Loucy (cell line): ENCODE measurements around the gene ZNF319.
A peak's percentile ranks its signal among the peaks of the same experiment; 100 is the strongest.

Experiments
- H2AFZ ChIP-seq: fragments of 200-600 bp; sonication (generic); 2 replicates; pipeline ENCODE4 v1.6.0; 2016; ENCODE audit warnings: antibody characterized with exemption, mild to moderate bottlenecking, low read length, moderate library complexity
- H3F3A ChIP-seq: fragments of 200-600 bp; 2 replicates; pipeline ENCODE4 v1.6.0; 2016; ENCODE audit warnings: antibody characterized with exemption, low read depth, mild to moderate bottlenecking
- H3K27me3 ChIP-seq: fragments of 200-600 bp; sonication (generic); 2 replicates; pipeline ENCODE4 v1.6.1; 2014; ENCODE audit warnings: low read length, mild to moderate bottlenecking; ENCODE audit not compliant: insufficient read depth, poor library complexity, severe bottlenecking
- H3K36me3 ChIP-seq: fragments of 200-600 bp; sonication (generic); 2 replicates; pipeline ENCODE4 v1.6.1; 2016; ENCODE audit warnings: low read length; ENCODE audit not compliant: insufficient read depth
- H3K4me1 ChIP-seq: fragments of 200-600 bp; sonication (generic); 2 replicates; pipeline ENCODE4 v1.5.1; 2014; ENCODE audit warnings: low read length, mild to moderate bottlenecking; ENCODE audit not compliant: insufficient read depth, poor library complexity, severe bottlenecking
- H3K4me2 ChIP-seq: fragments of 200-600 bp; sonication (generic); 2 replicates; pipeline ENCODE4 v1.6.0; 2014; ENCODE audit warnings: antibody characterized with exemption, low read length, low read depth, mild to moderate bottlenecking; ENCODE audit not compliant: poor library complexity, severe bottlenecking
- H3K4me3 ChIP-seq: fragments of 200-600 bp; sonication (generic); 2 replicates; pipeline ENCODE4 v1.5.1; 2014; ENCODE audit warnings: low read length, mild to moderate bottlenecking, mixed read lengths; ENCODE audit not compliant: poor library complexity, severe bottlenecking
- H3K79me2 ChIP-seq: fragments of 200-600 bp; sonication (generic); 2 replicates; pipeline ENCODE4 v1.6.1; 2014; ENCODE audit warnings: low read length; ENCODE audit not compliant: insufficient read depth
- H3K9ac ChIP-seq: fragments of 200-600 bp; sonication (generic); 2 replicates; pipeline ENCODE4 v1.6.0; 2014; ENCODE audit warnings: mild to moderate bottlenecking, low read depth, low read length, moderate library complexity; ENCODE audit not compliant: poor library complexity, severe bottlenecking
- H3K9me2 ChIP-seq: fragments of 200-600 bp; sonication (generic); replicated peaks from 2 replicates; pipeline ENCODE4 v1.6.1; 2016; ENCODE audit warnings: low read depth, low read length, mixed read lengths
- H3K9me3 ChIP-seq: fragments of 200-600 bp; sonication (generic); 2 replicates; pipeline ENCODE4 v1.6.1; 2014; ENCODE audit warnings: mild to moderate bottlenecking, antibody characterized with exemption, low read length, low read depth; ENCODE audit not compliant: insufficient read depth
- H4K20me1 ChIP-seq: fragments of 200-600 bp; sonication (generic); 2 replicates; pipeline ENCODE4 v1.6.0; 2014; ENCODE audit warnings: antibody characterized with exemption, low read length, mild to moderate bottlenecking; ENCODE audit not compliant: insufficient read depth, poor library complexity, severe bottlenecking
- EZH2phosphoT487 ChIP-seq: fragments of 200-600 bp; IDR thresholded peaks from 2 replicates; pipeline ENCODE4 v1.6.1; 2018; ENCODE audit warnings: antibody characterized with exemption, mild to moderate bottlenecking, moderate library complexity, borderline replicate concordance
- TF ChIP-seq, protein P1 (sequence below): fragments of 200-600 bp; sonication (generic); conservative IDR thresholded peaks from 2 replicates; pipeline ENCODE4 v1.5.1; 2014; ENCODE audit warnings: mild to moderate bottlenecking, antibody characterized with exemption, low read length

Gene ZNF319

DNA sequence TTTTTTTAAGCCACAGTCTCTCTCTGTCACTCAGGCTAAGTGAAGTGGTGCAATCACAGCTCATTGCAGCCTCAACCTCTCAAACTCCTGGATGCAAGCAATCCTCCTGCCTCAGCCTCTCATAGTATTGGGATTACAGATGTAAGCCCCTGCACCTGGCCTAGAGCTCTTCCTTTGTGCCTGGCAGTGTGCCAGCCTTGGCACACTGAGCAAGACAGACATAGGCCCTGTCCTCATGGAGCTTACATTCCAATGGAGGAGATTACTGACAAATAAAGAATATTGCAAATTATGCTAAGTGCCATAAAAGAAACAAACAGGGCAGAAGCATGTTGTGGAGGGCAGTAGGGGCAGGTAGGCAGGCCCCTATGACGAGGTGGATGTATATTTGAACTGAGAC lies 28.6 kb downstream of the ZNF319 start:
- Histone ChIP-seq H3K9ac (no peak overlapping the region), H4K20me1 (no peaks in the 10 kb centered on the region), H3F3A (no peaks in the 10 kb centered on the region), H3K9me3 (no peaks in the 10 kb centered on the region), H3K27me3 (no peaks in the 10 kb centered on the region), H3K36me3 (no peaks in the 10 kb centered on the region), H3K4me3 (no peak overlapping the region), H3K79me2 (no peaks in the 10 kb centered on the region), H3K4me1 (peaks cover 20% of the 10 kb centered on the region), H3K4me2 (peak overlapping the region; percentile 51), H2AFZ (0 out of 2 replicates have a peak overlapping the region, but pooled peaks have one; percentile 31), H3K9me2 (no peaks in the 10 kb centered on the region)
- TF ChIP-seq, protein P1, sequence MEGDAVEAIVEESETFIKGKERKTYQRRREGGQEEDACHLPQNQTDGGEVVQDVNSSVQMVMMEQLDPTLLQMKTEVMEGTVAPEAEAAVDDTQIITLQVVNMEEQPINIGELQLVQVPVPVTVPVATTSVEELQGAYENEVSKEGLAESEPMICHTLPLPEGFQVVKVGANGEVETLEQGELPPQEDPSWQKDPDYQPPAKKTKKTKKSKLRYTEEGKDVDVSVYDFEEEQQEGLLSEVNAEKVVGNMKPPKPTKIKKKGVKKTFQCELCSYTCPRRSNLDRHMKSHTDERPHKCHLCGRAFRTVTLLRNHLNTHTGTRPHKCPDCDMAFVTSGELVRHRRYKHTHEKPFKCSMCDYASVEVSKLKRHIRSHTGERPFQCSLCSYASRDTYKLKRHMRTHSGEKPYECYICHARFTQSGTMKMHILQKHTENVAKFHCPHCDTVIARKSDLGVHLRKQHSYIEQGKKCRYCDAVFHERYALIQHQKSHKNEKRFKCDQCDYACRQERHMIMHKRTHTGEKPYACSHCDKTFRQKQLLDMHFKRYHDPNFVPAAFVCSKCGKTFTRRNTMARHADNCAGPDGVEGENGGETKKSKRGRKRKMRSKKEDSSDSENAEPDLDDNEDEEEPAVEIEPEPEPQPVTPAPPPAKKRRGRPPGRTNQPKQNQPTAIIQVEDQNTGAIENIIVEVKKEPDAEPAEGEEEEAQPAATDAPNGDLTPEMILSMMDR, result no peak

DNA sequence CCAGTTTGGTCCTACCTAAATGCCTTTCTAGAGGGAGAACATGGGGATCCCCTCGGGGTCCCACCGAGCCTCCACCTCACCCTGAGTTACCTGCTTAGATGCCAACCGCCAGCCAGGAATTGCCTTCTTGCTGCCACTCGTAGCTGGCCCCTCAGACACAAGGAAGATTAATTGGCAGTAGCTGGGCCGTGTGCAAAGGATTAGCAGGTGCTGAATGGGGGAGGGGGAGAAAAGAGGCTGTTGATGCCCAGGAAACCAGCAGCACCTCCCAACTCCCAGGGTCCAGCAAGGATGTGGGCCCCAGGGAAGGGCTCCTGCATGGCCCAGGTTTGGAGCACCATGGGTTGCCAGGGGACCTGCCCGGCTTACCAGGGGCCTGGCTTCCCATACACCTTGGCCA lies 29.5 kb downstream of the ZNF319 start, which contains the start of gene CNGB1:
Gene CNGB1, minus strand, starts transcription at position 159 of the 400 bp plus-strand sequence. CDS start 3,842 bp downstream, outside the sequence.
- Histone ChIP-seq H3K79me2 (no peaks in the 10 kb centered on the region), H3K27me3 (no peaks in the 10 kb centered on the region), H3K4me3 (no peak within 1 kb of the TSS), H3K9me3 (no peaks in the 10 kb centered on the region), H3K4me1 (peaks cover 20% of the 10 kb centered on the region), H4K20me1 (no peaks in the 10 kb centered on the region), H3F3A (no peaks in the 10 kb centered on the region), H3K9ac (no peak within 1 kb of the TSS), H3K4me2 (no peak within 1 kb of the TSS), H2AFZ (no peak within 1 kb of the TSS), H3K9me2 (no peaks in the 10 kb centered on the region), H3K36me3 (no peaks in the 10 kb centered on the region)
- TF ChIP-seq EZH2phosphoT487, result no peak
- TF ChIP-seq, protein P1, result no peak

DNA sequence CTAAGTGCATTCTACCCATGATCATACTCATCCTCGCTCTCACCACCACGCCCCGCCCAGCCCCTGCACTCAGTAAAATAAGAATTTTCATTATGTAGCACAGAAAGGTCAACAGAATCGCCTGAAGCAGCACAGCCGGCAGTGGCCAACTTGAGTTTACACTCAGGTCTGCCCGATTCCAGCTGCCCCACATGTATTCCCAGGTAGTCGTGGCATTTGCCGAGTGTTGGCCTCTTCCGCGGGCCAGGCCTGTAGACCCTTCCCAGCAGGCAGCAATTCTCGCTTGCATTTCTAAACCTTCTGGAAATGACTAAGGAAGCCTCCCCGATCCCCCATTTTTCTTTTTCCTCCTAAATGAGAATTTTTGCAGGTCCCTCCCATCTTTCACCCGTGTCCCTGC lies 30.2 kb downstream of the ZNF319 start:
- no peak overlapping the region for H3K4me3 ChIP-seq
- no peak for TF ChIP-seq EZH2phosphoT487
- TF ChIP-seq, protein P1, result no peak
- no peaks in the 10 kb centered on the region for H3K79me2 ChIP-seq
- H3F3A ChIP-seq, result no peaks in the 10 kb centered on the region
- H3K9me3 ChIP-seq, result no peaks in the 10 kb centered on the region
- H2AFZ ChIP-seq, result no peak overlapping the region
- H4K20me1 ChIP-seq, result no peaks in the 10 kb centered on the region
- H3K4me2 ChIP-seq, result no peak overlapping the region
- H3K27me3 ChIP-seq, result no peaks in the 10 kb centered on the region
- H3K4me1 ChIP-seq, result peaks cover 20% of the 10 kb centered on the region
- H3K36me3 ChIP-seq, result no peaks in the 10 kb centered on the region
- no peak overlapping the region for H3K9ac ChIP-seq
- H3K9me2 ChIP-seq, result no peaks in the 10 kb centered on the region
